GM21529 (cell line): ENCODE data around the gene DNAJB8.

Experiments used
- ATAC-seq: cut with Tn5 transposase; IDR thresholded peaks from one replicate; pipeline ENCODE4 v1.9.1; 2021; ENCODE audit not compliant: unreplicated experiment

Gene DNAJB8

DNA sequence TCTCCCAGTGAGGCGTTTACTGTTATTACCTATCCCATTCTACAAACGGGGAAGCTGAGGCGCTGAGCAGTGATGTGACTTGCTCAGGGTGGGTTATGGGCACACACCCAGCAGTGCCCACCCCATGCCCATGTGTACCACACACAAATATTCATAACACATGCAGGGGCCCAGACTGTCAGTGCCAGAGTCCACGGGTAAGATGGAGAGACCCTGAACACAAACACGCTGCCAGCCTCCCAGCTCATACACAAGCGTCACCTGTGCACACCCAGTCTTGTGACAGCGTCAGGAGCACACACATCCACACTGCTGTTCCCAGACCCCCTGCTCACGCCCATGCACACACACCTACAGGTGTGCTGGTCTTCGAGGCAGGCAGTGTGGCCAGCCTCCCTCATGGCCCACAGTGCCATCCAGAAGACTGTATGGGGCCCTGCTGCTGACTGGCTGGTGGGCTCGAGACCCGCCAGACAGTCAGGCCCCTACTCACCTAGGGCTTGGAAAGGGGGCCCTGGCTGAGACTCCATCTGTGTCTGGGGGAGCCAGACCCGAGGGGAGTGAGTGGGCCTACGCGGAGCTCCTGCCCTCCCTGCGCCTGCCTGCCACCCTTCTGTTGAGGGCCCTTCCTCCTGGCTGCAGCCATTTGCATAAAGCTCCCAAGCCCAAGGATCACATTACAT, 39.4 kb downstream of the DNAJB8 start:
- ATAC-seq, result no peak

DNA sequence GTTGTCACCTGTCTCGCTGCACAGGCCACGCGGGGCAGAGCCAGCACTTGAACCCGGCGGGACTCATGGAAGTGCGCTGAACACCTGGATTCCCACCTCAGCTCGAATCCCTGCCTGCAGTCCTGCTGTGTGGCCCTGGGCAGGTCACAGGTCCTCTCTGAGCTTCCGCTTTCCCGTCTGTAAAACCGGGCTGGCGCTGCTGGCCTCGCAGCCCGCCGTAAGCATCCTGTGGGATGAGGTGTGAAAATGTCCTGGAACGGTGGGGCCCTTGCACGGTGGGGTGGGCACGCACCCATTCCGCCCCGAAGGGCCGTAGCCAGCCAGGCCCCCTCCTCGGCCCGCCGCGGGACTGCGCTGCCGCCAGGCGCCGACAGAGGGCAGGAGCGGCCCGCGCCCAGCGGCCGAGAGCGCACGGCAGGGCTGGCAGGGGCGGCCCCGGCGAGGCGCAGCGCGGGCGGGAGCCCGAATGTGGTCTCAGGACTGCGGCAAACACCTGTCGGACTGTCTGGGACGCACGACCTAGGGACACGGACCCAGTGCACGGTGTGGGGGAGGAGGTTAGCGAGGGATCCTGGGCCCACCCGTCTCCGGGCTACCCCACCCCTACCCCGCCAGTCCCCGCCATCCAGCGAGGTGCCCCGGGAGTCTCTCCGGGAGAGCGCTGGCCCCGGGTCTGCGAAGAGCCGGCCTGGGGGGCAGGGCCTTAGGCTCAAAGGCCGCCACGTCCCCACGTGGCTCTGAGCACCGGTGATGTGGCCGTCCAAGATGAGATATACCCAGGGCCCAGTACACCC, 40.4 kb downstream of the DNAJB8 start:
- peak; percentile 86 for ATAC-seq

- no peak for ATAC-seq
Measured at GRCh38 chr3:128425846-128426127, 40.9 kb downstream of the DNAJB8 start.

DNA sequence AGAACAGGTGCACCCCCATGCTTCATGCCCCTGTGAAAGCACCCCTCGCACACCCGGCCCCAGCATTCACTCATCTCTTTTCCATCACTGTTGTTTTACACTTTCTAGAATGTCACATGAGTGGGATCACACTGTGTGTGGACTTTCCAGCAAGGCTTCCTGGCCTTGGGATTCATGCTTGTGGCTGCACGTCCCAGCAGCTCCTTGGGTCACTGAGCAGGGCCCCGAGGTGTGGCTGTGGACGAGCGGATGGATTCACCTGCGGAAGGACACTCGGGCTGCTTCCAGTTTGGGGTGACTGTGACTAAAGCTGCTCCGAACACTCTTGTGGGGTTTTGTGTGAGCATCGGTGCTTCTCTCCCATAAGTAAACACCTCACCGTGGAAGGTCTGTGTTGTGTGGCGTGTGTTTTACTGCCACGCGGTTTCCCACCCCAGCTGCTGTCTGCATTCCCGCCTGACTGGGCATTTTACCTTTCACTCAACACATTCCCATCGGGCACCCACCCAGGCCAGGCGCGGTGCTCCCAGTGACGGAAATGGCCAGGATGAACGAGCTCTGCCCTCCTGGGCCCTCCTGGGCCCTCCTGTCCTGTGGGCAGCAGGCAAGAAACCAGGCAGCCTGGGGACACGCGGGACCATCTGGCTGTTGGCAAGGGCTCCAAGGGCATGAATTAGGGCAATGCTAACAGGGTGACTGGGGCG, 41.4 kb downstream of the DNAJB8 start:
- ATAC-seq, result no peak

GRCh38 chr3:128424508-128425069, 42.1 kb downstream of the DNAJB8 start:
- no peak for ATAC-seq

DNA sequence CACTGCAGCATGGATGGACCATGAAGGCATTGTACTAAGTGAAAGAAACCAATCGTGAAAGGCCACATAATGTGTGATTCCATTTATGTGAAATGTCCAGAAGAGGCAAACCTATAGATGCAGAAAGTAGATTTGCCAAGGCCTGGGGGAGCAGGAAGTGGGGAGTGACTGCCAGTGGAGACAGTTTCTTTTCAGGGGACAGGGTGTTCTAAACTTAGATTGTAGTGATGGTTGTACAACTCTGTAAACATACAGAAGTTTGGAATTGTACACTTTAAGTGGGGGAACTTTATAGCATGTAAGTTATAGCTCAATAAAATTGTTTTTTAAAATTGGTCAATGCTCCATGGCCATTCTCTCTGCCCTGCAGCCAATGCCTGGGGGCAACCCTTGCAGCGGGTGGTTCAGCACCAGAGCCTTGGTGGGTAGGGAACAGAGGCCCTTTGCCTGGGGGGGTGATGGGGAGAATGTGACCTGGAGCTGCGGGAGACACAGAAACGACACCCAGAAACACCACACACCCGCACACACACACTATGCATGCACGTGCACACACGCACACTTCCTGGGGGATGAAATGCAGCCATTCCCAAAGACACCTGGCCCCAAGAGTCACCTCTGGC, 43.1 kb downstream of the DNAJB8 start:
- ATAC-seq, result no peak

DNA sequence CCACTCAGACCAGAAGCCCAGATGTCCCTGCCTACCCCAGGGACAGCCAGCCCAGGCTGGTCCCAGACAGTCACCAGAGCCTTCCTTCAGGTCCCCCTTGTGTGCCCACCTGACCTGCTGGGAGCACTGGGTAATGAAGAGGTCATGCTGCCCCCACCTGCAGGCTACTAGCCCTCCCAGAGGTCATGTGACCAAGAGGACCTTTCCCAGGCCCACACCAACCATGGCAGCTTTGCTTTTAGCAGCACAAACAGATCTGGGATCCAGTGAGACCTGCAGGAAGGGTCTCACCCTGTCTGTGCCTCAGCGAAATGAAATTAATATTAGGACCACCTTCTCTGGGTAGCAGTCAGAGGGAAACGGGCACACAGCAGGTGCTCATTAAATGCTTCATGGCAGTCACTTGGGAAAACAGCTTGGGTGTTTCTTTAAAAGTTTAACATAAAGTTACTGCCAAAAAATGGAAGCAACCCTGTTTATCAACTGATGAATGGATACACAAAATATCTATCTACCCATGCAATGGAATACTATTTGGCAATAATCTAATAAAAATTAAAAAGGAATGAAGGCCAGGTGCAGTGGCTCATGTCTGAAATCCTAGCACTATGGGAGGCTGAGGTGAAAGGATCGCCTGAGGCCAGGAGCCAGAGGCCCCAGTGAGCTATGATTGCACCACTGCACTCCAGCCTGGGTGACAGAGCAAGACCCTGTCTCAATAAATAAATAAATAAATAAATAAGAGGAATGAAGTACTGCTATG, 43.7 kb downstream of the DNAJB8 start:
- no peak for ATAC-seq

DNA sequence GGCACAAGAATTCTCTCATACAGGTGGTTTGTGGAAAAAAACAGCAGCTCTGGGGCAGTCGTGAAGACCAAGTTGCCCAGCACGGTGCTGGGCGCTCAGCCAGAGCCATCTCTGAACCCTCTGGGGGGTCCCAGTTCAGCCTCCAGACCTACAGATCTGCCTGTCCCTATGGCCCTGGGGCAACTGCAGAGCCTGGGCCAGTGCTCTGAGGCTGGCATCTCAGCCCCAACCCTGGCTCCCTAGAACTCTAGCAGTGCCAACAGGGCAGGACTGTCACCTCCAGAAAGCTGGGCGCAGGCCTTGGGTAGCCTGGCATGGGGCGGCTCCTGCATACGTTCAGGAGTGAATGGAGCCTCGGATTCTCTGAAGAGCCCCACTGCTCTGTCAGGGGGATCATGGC, 44.7 kb downstream of the DNAJB8 start:
- ATAC-seq, result no peak

DNA sequence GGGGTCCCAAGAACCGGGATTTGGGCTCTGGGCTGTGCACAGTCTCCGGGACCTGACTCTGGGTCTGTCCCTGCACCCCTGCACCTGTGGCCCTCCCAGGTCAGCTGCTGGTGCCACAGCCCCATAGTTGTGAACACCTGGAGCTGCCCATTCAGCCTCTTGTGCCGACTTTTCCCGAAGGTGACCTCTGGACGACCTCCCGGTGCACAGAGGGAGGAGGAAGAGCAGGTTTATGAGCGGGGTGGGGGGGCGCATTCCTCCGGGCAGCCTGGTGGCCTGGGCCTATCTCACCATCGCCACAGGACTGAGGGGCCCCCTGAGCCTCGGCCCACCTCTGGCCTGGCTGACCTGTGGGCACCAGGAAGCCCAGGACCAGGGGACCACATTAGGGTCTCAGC, 45.3 kb downstream of the DNAJB8 start:
- no peak for ATAC-seq

GRCh38 chr3:128420720-128421438, 45.8 kb downstream of the DNAJB8 start:
- ATAC-seq, result no peak

- no peak for ATAC-seq
Measured at GRCh38 chr3:128420289-128420688, 46.4 kb downstream of the DNAJB8 start.

DNA sequence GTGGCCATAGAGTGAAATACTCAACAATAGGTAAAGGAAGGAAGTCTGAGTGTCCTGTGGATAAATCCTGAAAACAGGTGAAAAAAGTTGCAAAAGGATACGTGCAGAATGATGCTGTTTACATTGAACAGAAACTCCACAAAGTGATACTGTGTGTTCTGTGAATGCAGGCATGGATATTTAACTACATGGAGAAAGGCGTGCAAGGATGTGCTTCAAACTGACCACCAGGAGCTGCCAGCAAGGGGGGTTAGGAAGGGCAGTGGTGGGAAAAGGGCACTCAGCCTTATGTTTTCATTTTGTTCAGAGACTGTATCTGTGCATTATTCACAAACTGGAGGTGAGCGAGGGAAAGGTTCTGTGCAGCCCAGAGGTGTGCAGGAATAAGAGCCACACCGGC, 47.4 kb downstream of the DNAJB8 start:
- ATAC-seq, result no peak

DNA sequence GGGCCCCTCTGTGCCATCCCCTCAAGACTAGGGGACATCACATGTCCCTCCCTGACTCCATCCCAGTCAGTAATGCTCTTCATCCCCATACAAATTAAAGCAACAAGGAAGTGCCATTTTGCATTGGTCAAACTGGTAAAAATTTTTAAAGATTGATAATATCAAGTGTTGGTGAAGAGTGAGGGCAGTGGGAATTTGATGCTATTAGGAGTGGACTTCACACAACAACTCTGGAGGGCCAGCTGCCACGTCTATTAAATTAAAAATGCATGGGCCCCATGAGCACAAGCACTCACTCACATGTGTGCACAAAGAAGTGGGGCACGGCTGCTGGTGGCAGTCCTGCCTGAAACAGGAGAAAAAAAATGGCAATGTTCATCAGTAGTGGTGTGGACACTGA, 47.8 kb downstream of the DNAJB8 start:
- ATAC-seq, result no peak

DNA sequence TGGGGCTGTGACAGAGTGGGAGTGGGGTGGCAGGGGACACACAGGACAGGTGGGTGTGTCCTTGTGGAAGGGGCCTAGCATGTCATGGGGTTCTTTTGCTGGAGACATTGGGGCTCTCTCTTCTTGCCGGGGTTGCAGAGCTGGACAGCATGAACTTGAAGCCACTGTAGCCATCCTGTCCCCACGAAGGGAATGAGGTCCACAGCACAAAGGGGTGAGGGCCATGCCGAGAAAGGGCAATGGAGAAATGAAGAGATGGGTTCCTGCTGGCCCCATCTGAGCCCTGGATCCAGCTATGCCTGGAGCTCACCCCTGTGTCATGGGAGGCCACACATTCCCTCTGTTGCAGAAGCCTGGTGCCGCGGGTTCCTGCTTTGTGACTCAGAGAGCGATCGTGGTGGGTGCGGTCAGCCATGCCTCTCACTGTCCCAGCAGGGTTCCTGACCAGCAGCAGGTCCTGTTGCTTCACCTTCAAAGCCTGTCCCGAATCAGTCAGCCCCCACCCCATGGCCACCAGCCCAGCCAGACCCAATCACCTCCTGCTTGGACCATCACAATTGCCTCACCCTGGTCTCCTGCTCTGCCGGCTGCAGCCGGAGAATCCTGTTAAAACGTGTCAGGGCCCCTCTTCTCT, 50.0 kb downstream of the DNAJB8 start:
- ATAC-seq, result no peak

DNA sequence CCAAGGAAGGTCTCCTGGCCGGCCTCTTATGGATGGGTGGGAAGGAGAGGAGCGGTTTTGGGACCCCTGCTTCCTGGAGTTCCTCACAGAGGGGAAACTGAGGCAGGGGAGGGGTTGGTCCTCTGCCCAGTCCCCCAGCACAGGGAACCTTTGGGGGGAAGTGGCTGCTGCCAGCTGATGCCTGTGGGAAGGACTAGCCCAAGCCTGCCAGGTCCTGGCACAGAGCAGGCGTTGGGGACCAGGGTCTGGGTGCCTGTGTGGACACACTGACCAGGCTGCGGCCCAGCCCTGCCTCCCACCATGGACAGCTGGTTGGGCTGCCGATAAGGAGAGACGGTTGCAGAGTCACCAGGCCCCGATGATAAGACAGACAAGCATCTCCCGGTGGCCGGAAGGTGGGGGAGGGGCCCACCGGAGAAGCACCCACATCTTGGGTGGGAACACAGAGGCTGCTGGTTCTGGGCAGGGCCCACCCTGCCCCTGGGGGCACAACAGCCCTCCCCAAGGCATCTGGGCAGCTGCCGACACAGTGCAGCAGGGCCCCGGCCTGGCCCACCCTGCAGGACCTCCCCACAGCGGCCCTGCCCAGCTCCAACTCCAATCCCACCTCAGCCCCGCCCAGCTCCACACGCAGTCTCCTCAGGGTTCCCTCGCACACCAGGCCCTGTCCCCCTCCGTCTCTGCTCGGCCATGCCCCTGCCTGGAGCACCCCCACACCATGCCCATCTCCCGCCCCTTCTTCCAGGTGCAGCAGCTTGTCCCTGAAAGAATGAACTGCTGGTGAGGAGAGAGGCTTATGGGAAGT, 50.7 kb downstream of the DNAJB8 start:
- ATAC-seq, result no peak

DNA sequence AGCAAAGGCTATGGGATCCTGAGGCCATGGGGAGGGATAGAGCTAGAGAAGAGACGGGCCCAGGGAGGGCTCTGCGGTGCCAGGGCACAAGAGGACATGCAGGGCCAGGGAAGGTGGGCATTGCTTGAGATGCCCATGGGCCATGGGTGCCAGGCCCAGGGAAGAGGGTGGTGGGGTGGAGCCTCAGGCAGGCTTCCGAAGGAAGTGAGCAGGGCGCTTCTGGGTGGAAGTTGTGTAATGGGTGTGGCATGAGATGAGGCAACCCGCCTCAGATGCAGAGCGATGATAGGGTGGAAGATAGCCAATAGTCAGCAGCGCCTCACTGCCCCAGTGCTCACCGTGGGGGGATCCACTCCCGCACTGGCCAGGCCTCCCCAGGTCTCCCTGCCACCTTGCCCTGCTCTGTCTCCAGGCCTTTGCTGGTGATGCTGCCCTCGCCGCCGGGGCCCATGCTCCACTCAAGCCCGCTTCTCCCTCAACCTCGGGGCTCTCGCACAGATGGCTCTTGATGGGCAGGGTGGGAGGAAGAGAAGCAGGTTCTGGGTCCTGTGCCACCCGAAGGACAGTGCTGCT, 51.4 kb downstream of the DNAJB8 start:
- no peak for ATAC-seq

DNA sequence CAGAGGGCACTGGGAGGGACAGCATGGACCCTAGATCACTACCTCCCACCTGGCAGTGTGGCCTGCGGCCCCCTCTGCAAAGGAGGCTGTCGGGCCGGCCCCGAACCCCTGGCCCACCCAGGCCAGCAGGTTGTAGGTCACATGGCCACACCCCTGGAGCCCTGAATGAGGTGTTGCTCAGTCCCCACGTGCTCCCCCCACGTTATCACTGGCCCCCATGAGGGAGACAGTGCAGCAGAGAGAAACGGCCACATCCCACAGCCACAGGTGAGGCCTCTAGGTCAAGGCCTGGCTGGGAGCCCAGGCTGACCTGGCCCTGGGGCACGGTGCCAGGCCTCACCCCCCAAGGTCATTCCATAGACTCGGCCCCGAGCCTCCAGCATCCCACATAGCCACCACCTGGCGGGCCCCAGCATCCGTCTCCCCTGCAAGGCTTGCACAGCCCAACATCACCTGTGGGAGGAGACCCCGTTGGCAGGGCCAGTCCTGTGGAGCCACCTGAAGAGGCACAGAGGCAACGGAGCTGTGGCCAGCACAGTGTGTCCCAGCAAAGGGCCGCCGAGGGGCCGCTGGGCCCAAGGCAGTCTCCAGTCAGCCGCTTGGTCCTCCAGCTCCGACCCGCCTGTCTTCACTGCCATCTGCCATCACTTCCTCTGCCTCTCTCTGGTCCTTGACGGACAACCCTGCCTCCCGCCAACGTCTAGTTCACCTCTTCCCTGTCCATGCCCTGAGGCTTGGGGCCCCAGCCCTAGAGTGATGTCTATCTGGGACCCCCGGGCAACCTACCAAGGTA, 53.1 kb downstream of the DNAJB8 start:
- no peak for ATAC-seq

- ATAC-seq, result no peak
Measured at GRCh38 chr3:128413003-128413370, 53.7 kb downstream of the DNAJB8 start.
